NCI-H187 (cell line): Measurements from ENCODE around the gene CNTNAP1.
A peak's percentile ranks its signal among the peaks of the same experiment; 100 is the strongest.
"Not testable (repeated sequence)": the region's sequence is repeated elsewhere in the genome, so short reads cannot be mapped to it uniquely, and the experiment has no call there.

ENCODE experiments used
- DNase-seq, 2 experiments: peaks; one replicate each; lab custom pipeline; 2025; lab: John Stamatoyannopoulos, UW

CNTNAP1 gene

GRCh38 chr17:42681976-42682721 is at the start of gene CNTNAP1:
CNTNAP1 (plus strand) TSS chr17:42682531; CDS start chr17:42682830, 299 bp downstream.
- peak in 1 of 2 experiments; percentile 47 for DNase-seq

DNA sequence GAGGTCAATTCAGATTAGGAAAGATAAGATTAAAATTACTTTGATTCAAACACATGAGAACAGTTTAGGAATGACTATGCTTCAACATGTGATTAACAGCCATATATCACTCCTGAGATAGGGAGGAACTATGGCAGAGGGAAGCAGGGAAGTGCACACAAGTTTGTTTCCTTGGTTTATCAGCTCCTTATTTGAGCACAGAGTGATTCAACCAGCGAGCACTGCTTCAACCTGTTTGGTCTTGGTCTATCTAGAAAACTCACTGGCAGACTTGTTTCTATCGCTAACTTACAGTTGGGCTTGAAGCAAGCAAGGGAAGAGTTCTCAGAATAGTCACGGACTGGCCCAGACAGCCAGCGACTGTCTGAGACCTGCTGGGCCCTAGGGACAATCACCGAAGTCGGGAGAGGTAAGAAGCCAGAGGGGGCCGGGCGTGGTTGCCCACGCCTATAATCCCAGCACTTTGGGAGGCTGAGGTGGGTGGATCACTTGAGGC is 49.3 kb upstream of the CNTNAP1 start:
- DNase-seq: no peak

DNA sequence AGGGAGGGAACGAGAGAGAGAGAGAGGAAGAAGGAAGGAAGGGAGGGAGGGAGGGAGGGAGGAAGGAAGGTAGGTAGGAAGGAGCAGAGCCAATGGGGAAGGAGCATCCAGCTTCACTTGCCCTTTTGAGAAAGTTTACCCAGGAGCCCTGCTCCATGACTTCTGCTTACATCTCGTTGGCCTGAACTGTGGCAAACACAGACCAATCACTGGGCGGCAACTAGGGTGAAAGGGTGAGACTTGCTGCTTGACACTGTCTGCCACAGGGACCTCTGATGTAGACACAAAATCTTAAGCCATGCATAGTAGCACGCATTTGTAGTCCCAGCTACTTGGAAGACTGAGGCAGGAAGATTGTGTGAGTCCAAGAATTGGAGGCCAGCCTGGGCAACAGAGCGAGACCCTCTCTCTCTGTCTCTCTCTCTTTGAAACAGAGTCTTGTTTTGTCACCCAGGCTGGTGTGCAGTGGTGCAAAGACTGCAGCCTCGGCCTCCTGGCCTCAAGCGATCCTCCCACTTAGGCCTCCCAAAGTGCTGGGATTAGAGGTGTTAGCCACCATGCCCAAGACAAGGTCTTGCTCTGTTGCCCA is 42.7 kb upstream of the CNTNAP1 start:
- no peak for DNase-seq

GRCh38 chr17:42640121-42640520 is 42.2 kb upstream of the CNTNAP1 start:
- DNase-seq: no peak

DNA sequence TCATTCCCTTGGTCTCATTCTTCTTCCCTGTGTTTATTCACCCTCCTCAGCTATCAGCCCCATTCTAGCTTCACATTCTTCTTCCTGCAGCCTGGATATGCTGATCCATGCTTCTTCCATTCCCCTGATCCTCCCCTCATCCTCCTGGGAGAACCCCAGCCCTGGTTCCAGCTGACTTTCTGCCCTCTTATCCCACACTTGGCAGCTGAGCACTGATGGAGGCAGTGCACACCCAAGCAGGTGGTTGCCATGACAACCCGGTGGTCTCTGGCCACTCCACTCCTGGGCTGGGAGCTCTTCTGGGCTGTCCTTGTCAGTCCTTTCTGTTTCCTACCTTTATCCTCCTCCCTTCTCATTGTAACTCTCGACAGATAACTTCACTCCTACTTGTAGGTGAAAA is 40.0 kb upstream of the CNTNAP1 start:
- DNase-seq: no peak

DNA sequence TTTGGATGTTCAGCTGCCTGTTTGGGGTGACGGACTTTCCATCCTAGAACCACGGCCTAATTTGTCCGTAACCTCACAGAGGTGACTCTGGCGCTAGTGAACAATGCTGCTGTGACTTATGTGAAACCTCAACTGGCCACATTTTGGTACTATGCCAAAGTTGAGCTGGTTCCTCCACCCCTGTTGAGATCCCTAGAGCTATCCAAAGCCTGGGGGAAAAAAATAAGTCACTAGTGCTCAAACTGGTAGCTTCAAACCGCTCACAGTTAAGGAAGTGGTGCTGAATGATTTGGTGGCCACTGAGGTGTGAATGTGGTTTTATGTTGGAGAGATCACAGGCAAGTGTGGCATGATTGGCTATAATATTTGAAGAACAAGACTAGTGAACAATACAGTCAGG is 34.6 kb upstream of the CNTNAP1 start:
- DNase-seq: no peak

GRCh38 chr17:42651392-42651791 is 30.9 kb upstream of the CNTNAP1 start:
- DNase-seq: no peak

DNA sequence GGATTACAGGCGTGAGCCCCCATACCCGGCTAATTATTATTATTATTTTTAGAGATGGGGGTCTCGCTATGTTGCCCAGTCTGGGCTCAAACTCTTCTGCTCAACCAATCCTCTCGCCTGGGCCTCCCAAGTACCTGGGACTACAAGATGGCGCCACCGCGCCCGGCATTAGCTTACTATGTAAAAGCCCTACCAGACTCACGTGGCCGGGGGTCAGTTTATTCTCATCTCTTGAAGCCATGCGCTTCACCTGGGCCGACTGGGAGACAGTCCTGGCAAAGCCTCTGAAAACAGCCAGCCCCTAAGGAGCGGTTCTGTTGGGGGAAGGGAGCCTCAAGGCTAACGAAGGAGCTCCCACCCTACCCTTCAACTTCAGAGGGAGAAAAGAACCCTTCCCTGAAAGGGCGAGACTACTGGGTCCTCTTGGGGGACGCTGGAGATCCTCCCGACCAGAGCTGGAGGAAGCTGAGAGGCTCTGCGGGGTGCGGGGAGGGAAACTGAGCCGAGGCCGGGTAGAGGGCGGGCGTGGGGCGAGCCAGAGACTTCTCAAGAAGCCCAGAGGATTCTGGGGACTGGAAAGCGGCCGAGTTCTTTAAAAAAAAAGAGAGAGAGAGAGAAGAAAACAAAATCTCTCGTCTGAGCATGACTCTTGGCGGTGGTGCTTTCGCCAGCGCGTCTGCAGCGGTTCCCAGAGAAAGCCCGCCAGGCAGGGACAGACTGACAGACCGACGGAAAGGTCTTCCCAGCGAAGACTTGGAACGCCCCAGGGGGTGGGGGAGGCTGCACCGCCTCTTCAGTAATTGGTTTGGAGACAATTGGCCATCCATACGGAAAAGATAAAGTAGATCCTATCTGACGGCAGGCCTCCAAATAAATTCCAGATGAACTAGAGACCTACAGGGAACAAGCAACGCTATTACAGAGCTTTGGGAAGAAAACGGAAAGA is 28.9 kb upstream of the CNTNAP1 start:
- DNase-seq: no peak

DNA sequence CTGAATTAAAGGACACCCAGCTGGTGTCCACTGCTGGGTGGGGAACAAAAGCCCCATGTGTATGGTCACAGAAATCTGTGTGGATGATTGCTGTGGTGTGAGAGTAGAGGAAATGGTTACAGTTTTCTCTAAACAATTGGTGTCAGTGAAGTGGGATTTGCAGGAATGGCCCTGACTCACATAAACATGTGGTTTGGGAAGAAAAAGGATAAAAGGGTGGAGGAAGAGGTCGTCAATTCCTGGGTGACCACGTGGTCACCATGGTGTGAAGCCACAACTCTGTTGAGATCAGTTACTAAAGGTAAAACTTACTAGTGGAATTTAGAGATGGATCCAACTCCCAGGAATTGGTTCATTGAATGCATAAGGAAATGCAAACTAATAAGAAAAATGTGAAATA is 26.8 kb upstream of the CNTNAP1 start:
- no peak for DNase-seq

- no peak for DNase-seq
Measured at GRCh38 chr17:42657824-42658588, 24.3 kb upstream of the CNTNAP1 start.

DNA sequence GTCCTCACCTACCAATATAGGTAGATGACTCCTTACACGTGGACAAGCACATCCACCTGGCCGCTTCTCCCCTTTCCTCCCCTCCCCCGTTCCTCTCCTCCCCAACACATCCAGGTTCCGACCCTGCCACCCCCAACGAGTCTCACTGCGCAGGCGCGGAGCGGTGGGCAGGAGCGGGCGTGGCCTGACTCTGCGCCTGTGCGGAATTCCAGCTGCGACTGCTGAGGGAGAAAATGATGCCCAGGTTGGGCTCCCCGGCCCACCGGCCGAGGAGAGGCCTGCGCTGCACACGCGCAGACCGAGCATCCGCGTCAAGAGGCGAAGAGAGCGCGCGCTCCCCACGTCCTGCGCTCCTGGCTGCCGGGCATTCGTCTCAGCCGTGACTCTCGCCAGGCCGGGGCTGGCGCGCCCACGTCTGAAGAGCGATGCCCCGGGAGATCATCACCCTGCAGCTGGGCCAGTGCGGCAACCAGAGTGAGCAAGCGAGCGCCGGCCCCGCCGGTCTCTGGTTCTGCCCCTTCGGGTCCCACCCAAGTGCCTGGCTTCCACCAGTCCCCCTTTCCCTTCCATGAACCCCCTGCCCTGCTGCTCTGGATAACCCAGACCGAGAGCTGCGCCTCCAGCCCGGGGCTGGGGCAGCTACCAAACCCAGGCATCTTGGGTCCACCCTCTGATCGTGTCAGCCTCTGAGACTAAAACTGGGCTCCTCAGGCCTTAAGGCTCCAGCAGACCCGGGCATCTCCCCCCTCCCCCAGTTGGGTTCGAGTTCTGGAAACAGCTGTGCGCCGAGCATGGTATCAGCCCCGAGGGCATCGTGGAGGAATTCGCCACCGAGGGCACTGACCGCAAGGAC is 23.0 kb upstream of the CNTNAP1 start, which contains the start of gene TUBG2:
Gene TUBG2, plus strand, starts transcription at position 206 of the 853 bp plus-strand sequence. Its CDS starts 220 bp downstream, at position 426.
- peak; percentile 82 to 94 for DNase-seq

GRCh38 chr17:42659932-42660274 is 22.4 kb upstream of the CNTNAP1 start:
- not testable (repeated sequence) for DNase-seq

GRCh38 chr17:42660692-42661345 is 21.5 kb upstream of the CNTNAP1 start:
- DNase-seq: no peak

GRCh38 chr17:42665581-42666001 is 16.7 kb upstream of the CNTNAP1 start:
- no peak for DNase-seq

DNA sequence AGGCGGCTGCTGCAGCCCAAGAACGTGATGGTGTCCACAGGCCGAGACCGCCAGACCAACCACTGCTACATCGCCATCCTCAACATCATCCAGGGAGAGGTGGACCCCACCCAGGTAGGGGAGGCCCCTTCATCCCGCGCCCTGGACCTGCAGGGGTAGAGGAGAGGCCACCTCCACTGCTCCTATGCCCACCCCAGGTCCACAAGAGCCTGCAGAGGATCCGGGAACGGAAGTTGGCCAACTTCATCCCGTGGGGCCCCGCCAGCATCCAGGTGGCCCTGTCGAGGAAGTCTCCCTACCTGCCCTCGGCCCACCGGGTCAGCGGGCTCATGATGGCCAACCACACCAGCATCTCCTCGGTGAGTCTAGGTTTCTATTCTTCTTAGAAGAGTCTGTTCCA is 16.2 kb upstream of the CNTNAP1 start:
- DNase-seq: not testable (repeated sequence)

DNA sequence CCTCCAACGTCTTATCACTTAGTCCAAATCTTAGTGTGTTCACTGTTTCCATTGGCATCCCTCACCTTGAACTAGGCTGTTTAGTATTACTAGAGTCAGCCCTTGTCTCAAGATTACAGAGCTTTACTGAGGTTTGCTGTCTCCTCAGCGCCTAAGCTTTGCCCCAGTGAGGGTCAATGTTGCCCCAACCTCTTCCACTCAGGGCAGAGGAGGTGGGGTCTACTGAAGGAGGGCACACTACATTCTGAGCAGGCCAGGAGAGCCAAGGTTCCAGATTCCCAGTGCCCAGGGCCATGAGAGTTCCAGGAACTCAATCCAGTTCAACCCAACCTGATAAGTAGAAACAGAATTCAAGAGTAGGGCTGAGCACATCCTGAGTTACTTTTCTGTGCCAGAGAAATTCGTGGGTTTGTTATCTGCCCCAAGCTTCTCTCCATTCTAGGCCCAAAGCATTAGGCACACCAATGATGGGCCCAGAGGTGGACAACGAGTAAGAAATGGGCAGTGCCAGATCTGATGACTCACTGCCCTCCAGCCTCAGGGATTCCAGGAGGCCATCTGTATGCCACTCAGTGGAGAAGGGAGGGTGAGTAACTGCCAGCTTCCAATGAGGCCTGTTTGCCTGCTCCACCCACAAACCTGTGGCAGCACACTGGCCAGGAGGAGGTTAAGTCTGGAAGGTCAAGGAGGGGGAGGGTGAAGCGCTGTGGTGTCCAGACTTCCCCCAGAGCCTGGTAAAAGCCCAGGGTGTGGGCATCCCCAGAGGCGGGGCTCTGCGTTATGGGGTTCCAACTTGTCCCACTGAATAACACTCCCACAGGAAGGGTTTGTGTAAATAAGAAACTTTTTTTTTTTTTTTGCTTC is 15.0 kb upstream of the CNTNAP1 start:
- DNase-seq: no peak

DNA sequence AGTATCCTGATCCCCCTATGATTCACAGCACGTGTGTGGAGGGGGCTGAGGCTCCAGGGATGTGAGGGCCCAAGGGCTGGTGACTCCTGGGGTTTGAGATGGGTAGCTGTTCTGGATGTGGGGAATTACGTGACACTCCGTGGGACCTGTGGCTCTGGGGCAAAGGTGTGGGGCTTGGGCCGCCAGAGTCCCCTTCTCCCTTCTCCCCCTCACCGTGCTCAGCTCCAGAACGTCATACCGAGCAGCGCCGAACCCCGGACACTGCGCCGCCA is 12.7 kb upstream of the CNTNAP1 start:
- no peak for DNase-seq

- no peak for DNase-seq
Measured at GRCh38 chr17:42669977-42670788, 12.1 kb upstream of the CNTNAP1 start.
